ENCODE data around the gene CDY1B.
"Not testable (repeated sequence)": the region's sequence is repeated elsewhere in the genome, so short reads cannot be mapped to it uniquely, and the experiment has no call there.

Gene CDY1B

GRCh38 chrY:24047919-24048318 lies at the start of gene CDY1B:
Gene CDY1B (minus strand): TSS chrY:24048019. CDS start chrY:24047688, 331 bp downstream.
- DNase-seq = not testable (repeated sequence)

DNA sequence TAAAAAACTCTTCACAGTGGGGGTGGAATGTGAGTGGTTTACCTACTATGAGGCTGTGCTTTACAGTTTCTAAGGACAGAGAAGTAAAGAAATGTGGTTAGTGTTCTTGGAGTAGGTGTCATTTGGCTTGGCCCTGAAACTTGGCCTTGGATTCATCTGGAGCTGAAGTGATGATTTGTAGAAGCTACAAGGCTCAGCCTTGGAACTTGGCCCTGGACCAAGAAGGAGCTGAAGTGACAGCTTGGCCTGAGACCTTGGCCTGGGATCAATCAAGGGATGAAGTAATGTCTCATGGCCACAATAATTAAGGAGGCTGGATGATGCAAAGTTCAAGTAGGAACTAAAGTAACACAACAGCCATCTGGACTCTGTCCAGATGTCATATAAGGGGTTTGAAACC lies 1.7 kb upstream of the CDY1B start:
- DNase-seq = not testable (repeated sequence)

DNA sequence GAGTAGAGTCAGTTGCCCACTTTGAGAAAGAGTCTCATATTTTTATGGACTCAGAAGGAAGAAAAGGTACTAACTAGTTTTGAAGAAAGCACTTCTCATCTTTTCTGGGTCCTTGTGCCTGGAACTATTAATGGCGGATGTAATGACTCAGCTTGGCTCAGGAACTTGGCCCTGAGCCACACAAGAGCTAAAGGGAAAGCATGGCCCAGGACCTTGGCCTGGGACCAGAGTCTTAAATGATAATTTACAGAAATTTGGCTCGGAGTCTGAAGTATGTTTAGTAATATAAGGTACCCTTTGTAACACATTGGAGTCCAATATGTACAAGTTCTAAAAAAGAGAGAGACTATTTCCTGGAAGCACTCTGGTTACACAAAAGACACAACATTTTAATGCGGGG lies 4.6 kb downstream of the CDY1B start:
- not testable (repeated sequence) for DNase-seq

DNA sequence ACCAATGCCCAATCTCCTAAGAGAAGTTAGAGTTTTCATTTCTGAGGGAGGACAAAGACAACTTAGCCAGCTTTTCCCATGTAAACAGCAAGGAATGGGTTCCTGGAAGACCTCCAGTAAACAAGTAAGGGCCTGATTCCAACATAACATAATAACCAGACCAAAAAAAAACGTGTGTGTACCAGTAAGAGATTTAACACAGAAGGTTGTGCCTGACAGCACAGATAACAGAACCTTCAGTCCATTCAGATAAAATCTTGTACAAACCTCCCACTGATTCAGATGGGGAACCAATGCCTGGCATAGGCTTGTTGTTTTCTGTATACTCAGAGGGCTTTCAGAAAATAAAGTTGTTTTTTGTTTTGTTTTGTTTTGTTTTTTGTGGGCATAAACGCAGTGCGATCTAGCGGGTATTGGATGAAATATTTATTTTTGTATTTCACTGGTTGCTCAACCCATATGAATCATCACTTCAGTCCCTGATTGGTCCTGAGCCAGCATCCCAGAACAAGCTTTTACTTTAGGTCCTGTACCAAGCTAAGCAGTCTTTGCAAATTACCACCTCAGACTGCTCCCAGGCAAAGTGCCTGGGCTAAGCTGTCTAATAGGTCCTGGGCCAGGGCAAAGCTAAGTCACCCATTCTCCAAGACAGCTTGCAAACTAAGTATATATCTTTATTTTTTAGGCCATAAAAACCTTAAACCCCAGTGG lies 8.7 kb downstream of the CDY1B start:
- DNase-seq = not testable (repeated sequence)

GRCh38 chrY:24026212-24027103 lies 21.4 kb downstream of the CDY1B start:
- DNase-seq = not testable (repeated sequence)
